HEK293 (cell line): Measurements from ENCODE around the gene SPECC1.

Source experiments
- CTCF ChIA-PET: fragments of 350-600 bp; formaldehyde crosslinking; extraction: SDS; loops from one replicate; lab custom pipeline; 2021; ENCODE audit warnings: antibody characterized with exemption; lab: Yijun Ruan, JAX
- POLR2A ChIA-PET: fragments of 300-600 bp; formaldehyde crosslinking; extraction: SDS; loops from one replicate; lab custom pipeline; 2020; ENCODE audit warnings: antibody characterized with exemption, inconsistent platforms; lab: Yijun Ruan, JAX
- H3K27ac ChIP-seq: fragments of 200-500 bp; sonication (Bioruptor generic); 2 replicates; pipeline ENCODE4 v1.5.1; 2014; ENCODE audit warnings: low read depth, low read length, control low read depth, inconsistent platforms; ENCODE audit errors: extremely low read depth
- H3K36me3 ChIP-seq, 2 experiments: fragments of 200-500 bp in 1 of 2; sonication (Bioruptor generic) in 1 of 2; 1 replicate in 1 of 2; 2 replicates in 1 of 2; pipeline ENCODE4 v1.5.1; 2014 to 2017; ENCODE audit warnings: inconsistent platforms in 2 of 2, low read length in 2 of 2; ENCODE audit not compliant: control insufficient read depth in 2 of 2, insufficient read depth in 1 of 2
- H3K4me1 ChIP-seq: fragments of 200-500 bp; sonication (Bioruptor generic); 2 replicates; pipeline ENCODE4 v1.5.1; 2014; ENCODE audit warnings: mild to moderate bottlenecking, low read length, inconsistent platforms; ENCODE audit not compliant: control insufficient read depth, insufficient read depth
- H3K4me3 ChIP-seq: 2 replicates; pipeline ENCODE4 v1.5.1; 2011; ENCODE audit warnings: low read depth, mild to moderate bottlenecking, control low read depth, low read length, moderate library complexity
- H3K9me3 ChIP-seq: fragments of 200-500 bp; sonication (Bioruptor generic); 2 replicates; pipeline ENCODE4 v1.5.1; 2014; ENCODE audit warnings: low read depth, low read length, inconsistent platforms; ENCODE audit not compliant: control insufficient read depth, insufficient read depth
- GFI1B ChIP-seq: fragments of 450-650 bp; formaldehyde crosslinking; IDR thresholded peaks from 2 replicates; pipeline ENCODE4 v1.5.1; 2016; ENCODE audit warnings: missing biosample characterization, missing genetic modification characterization
- PRDM6 ChIP-seq: fragments of 450-650 bp; formaldehyde crosslinking; IDR thresholded peaks from 2 replicates; pipeline ENCODE4 v1.5.1; 2017; ENCODE audit warnings: missing biosample characterization, missing genetic modification characterization
- ZBTB17 ChIP-seq: fragments of 450-650 bp; formaldehyde crosslinking; IDR thresholded peaks from 2 replicates; pipeline ENCODE4 v1.5.1; 2016; ENCODE audit warnings: missing biosample characterization, missing genetic modification characterization
- ZBTB8A ChIP-seq: fragments of 450-650 bp; formaldehyde crosslinking; IDR thresholded peaks from 2 replicates; pipeline ENCODE4 v1.5.1; 2016; ENCODE audit warnings: missing biosample characterization, missing genetic modification characterization
- ZNF121 ChIP-seq: fragments of 450-650 bp; formaldehyde crosslinking; IDR thresholded peaks from 2 replicates; pipeline ENCODE4 v1.5.1; 2016; ENCODE audit warnings: missing biosample characterization, missing genetic modification characterization
- ZNF146 ChIP-seq: fragments of 450-650 bp; formaldehyde crosslinking; IDR thresholded peaks from 2 replicates; pipeline ENCODE4 v1.5.1; 2016; ENCODE audit warnings: missing biosample characterization, missing genetic modification characterization
- ZNF174 ChIP-seq: fragments of 450-650 bp; formaldehyde crosslinking; IDR thresholded peaks from 2 replicates; pipeline ENCODE4 v1.5.0; 2017; ENCODE audit warnings: missing biosample characterization, mild to moderate bottlenecking, missing genetic modification characterization
- ZNF18 ChIP-seq: fragments of 450-650 bp; formaldehyde crosslinking; IDR thresholded peaks from 2 replicates; pipeline ENCODE4 v1.5.1; 2016; ENCODE audit warnings: missing biosample characterization, missing genetic modification characterization
- ZNF221 ChIP-seq: fragments of 450-650 bp; formaldehyde crosslinking; IDR thresholded peaks from 2 replicates; pipeline ENCODE4 v1.5.1; 2017; ENCODE audit warnings: missing biosample characterization, missing genetic modification characterization, borderline replicate concordance
- ZNF292 ChIP-seq: fragments of 450-650 bp; formaldehyde crosslinking; IDR thresholded peaks from 2 replicates; pipeline ENCODE4 v1.5.1; 2016; ENCODE audit warnings: low read depth, missing biosample characterization, missing genetic modification characterization, borderline replicate concordance
- ZNF488 ChIP-seq: fragments of 450-650 bp; formaldehyde crosslinking; IDR thresholded peaks from 2 replicates; pipeline ENCODE4 v1.5.1; 2016; ENCODE audit warnings: missing biosample characterization, missing genetic modification characterization
- ZNF558 ChIP-seq: fragments of 450-650 bp; formaldehyde crosslinking; IDR thresholded peaks from 2 replicates; pipeline ENCODE4 v1.5.1; 2016; ENCODE audit warnings: missing biosample characterization, missing genetic modification characterization
- ZNF560 ChIP-seq: fragments of 450-650 bp; formaldehyde crosslinking; IDR thresholded peaks from 2 replicates; pipeline ENCODE4 v1.5.1; 2017; ENCODE audit warnings: missing biosample characterization, missing genetic modification characterization, borderline replicate concordance
- ZNF580 ChIP-seq: fragments of 450-650 bp; formaldehyde crosslinking; IDR thresholded peaks from 2 replicates; pipeline ENCODE4 v1.5.1; 2016; ENCODE audit warnings: missing biosample characterization, missing genetic modification characterization
- ZNF639 ChIP-seq: fragments of 450-650 bp; formaldehyde crosslinking; IDR thresholded peaks from 2 replicates; pipeline ENCODE4 v1.5.1; 2016; ENCODE audit warnings: missing biosample characterization, missing genetic modification characterization
- ZNF658 ChIP-seq: fragments of 450-650 bp; formaldehyde crosslinking; IDR thresholded peaks from 2 replicates; pipeline ENCODE4; 2016; ENCODE audit warnings: missing biosample characterization, missing genetic modification characterization
- ZNF707 ChIP-seq: fragments of 450-650 bp; formaldehyde crosslinking; IDR thresholded peaks from 2 replicates; pipeline ENCODE4 v1.5.1; 2016; ENCODE audit warnings: missing biosample characterization, missing genetic modification characterization
- ZNF837 ChIP-seq: fragments of 450-650 bp; formaldehyde crosslinking; IDR thresholded peaks from 2 replicates; pipeline ENCODE4 v1.5.1; 2016; ENCODE audit warnings: missing biosample characterization, missing genetic modification characterization
- ZSCAN16 ChIP-seq: fragments of 450-650 bp; formaldehyde crosslinking; IDR thresholded peaks from 2 replicates; pipeline ENCODE4 v1.5.1; 2016; ENCODE audit warnings: missing biosample characterization, missing genetic modification characterization
- ZSCAN30 ChIP-seq: fragments of 450-650 bp; IDR thresholded peaks from 2 replicates; pipeline ENCODE4 v1.5.1; 2018; ENCODE audit warnings: missing biosample characterization, mild to moderate bottlenecking, missing genetic modification characterization, moderate library complexity
- ZSCAN5A ChIP-seq: fragments of 450-650 bp; formaldehyde crosslinking; IDR thresholded peaks from 2 replicates; pipeline ENCODE4 v1.5.1; 2016; ENCODE audit warnings: missing biosample characterization, missing genetic modification characterization

Gene SPECC1

GRCh38 chr17:20282526-20283308 is 273.6 kb downstream of the SPECC1 start:
- Histone ChIP-seq H3K4me1 (no peaks in the 10 kb centered on the region), H3K9me3 (no peaks in the 10 kb centered on the region), H3K36me3 (peaks cover 0 to 15% of the 10 kb centered on the region in 2 experiments; a peak in 2 of 3 replicates), H3K4me3 (no peak overlapping the region), H3K27ac (no peak overlapping the region)
- CTCF ChIA-PET, result interaction anchor here (1.0 kb wide), 1 partner anchor 56 kb away, joined by 3 read pairs; no protein-coding TSS in a partner anchor
- TF ChIP-seq ZNF707 (tag by site-specific recombination) (no peak), PRDM6 (tag by site-specific recombination) (no peak), ZNF121 (tag by site-specific recombination) (peak; percentile 92)
- POLR2A ChIA-PET, result no interaction called here

- TF ChIP-seq ZSCAN30 (tag by site-specific recombination), result no peak
- TF ChIP-seq ZNF580 (tag by site-specific recombination), result no peak
- TF ChIP-seq ZNF658 (tag by site-specific recombination), result no peak
- TF ChIP-seq ZNF560, result no peak
- no peak for TF ChIP-seq GFI1B (tag by site-specific recombination)
- no peak for TF ChIP-seq ZNF837
- TF ChIP-seq ZBTB8A (tag by site-specific recombination), result no peak
- TF ChIP-seq ZNF558, result no peak
- no peak for TF ChIP-seq ZNF174 (tag by site-specific recombination)
- no peak for TF ChIP-seq ZNF488 (tag by site-specific recombination)
- TF ChIP-seq ZSCAN16, result no peak
- no peak for TF ChIP-seq ZNF221
- TF ChIP-seq ZSCAN5A (tag by site-specific recombination), result no peak
- TF ChIP-seq ZBTB17, result no peak
- no peak for TF ChIP-seq ZNF146 (tag by site-specific recombination)
- no peak for TF ChIP-seq ZNF292 (tag by site-specific recombination)
- TF ChIP-seq ZNF18 (tag by site-specific recombination), result no peak
- no peak for TF ChIP-seq ZNF639 (tag by site-specific recombination)
- POLR2A ChIA-PET, result no interaction called here
- Histone ChIP-seq H3K36me3 (peaks cover 0 to 15% of the 10 kb centered on the region in 2 experiments; a peak in 2 of 3 replicates), H3K4me1 (no peaks in the 10 kb centered on the region), H3K4me3 (no peak overlapping the region), H3K9me3 (no peaks in the 10 kb centered on the region), H3K27ac (no peak overlapping the region)
- CTCF ChIA-PET, result interaction anchor here (1.1 kb wide), 1 partner anchor 40 kb away, joined by 3 read pairs; no protein-coding TSS in a partner anchor
These were observed 274.9 kb downstream of the SPECC1 start for GRCh38 chr17:20284022-20284421.
